Measurements from ENCODE around the gene TXNRD1.
"Not testable (repeated sequence)": the region's sequence is repeated elsewhere in the genome, so short reads cannot be mapped to it uniquely, and the experiment has no call there.

Gene TXNRD1

DNA sequence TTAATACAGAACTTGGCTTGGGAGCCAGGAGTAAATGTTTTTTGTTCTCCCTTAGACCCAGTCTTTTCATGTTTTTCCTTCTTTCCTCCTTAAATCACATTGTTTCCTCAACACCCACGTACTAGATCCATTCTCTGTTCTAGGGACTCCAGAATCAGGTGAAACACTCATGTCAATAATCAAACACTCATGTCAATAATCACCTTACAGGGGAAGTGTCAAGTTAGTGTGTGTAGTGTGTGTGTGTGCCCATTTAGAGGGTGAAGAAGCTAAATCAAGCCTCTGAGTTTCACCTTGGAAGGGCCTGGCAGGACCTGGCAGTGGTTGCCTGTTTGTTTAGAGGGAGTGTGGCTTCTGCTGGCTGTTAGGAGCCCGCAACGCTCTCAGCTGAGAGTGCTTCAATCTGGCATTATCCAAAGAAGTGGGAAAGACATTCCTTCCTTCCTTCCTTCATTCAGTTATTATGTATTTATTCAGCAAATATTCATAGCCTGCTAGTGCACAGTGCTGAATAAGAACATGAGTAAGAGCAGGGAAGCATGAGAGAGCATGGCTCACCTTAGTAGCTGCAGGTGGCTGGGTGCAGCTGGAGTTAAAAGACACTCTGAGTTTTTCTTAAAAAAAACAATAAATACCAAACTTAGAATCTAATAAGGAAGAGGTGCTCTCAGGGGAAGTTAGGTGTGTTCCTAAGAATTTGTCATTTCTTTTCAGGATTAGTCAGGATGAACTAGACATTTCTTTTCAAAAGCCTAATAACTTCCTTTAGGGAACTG is 70.3 kb downstream of the TXNRD1 start:
- no peak for DNase-seq

DNA sequence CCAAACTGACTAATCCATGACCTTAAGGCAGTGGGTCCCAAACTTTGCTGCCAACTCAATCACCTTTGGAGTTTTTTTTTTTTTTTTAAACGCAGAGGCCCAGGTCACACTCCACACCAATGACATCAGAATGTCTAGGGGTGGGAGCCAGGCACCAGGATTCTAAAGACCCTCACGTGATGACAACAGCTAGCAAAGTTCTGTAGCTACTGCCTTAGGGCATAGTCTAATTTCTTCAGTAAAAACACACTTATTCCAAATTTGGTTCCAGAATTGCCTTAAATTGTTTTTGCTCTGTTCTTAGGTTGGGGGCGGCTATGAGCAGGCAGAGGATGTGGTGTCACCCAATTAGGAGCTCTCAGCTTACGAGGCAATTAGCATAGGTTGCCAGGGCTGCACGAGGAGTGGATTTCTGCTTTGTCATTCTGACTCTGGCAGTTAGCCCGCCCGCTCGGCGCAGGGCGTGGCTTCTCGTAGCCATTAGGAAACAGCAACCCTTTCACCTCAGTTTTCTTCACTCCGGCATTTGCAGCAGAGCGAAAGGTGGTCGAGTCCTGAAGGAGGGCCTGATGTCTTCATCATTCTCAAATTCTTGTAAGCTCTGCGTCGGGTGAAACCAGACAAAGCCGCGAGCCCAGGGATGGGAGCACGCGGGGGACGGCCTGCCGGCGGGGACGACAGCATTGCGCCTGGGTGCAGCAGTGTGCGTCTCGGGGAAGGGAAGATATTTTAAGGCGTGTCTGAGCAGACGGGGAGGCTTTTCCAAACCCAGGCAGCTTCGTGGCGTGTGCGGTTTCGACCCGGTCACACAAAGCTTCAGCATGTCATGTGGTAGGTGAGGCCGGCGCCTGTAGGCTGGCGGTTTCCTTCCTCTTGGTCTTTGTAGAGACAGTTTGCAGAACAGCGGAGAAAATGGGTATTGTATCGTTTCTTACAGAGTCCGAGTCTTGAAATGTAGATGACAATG is 71.2 kb downstream of the TXNRD1 start:
- no peak for DNase-seq

DNA sequence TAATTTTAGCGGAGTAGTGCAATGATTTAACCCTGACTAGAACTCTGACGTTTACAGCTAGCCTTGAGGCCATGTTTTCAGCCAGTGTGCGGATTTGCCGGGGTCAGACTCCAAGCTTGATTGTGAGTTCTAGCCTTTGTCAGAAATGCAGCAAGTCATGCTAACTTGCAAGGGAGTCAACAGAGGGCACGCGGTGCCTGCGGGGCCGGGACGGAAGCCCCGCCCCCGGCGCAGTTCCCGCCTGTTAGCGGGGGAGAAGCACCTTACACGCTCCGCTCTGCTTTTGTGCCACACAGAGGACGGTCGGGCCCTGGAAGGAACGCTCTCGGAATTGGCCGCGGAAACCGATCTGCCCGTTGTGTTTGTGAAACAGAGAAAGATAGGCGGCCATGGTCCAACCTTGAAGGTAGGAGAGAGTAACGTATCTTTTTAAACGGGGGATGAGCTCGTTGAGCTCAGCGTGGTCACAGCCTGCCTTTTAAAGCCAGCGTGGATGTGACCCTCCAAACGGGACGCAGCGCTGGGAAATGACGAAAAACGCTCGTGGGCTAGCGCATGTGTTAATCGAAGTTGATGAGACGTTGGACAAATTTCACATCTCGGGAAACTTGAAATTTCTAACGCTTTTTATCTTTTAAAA is 73.2 kb downstream of the TXNRD1 start:
- DNase-seq, result peak; percentile 21

DNA sequence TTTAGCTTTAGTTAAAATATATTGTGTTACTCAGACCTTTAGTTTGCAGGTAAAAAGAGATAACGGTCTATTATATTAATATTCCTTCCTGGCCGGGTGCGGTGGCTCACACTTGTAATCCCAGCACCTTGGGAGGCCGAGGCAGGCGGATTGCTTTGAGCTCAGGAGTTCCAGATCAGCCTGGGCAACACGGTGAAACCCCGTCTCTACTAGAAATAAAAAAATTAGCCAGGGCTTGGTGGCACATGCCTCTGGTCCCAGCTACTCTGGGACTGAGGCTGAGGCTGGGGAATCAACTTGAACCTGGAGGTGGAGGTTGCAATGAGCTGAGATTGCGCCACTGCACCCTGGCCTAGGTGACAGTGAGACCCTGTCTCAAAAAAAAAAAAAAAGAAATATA is 74.7 kb downstream of the TXNRD1 start:
- DNase-seq, result no peak

DNA sequence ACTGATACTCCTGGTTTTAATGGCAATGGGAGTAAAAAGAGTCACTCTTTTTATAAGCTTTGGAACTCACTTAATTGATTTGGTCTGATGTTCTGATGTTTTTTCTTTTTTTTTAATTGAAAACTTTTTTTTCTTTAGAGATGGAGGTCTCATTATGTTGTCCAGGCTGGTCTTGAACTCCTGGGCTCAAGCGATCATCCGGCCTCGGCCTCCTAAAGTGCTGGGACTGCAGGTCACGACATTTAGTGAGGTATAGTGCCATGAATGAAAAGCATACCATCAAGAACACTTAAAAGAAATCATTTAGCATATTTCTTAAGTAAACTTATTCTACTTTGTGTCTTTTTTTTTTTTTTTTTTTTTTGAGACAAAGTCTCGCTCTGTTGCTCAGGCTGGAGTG is 75.3 kb downstream of the TXNRD1 start:
- DNase-seq, result no peak

DNA sequence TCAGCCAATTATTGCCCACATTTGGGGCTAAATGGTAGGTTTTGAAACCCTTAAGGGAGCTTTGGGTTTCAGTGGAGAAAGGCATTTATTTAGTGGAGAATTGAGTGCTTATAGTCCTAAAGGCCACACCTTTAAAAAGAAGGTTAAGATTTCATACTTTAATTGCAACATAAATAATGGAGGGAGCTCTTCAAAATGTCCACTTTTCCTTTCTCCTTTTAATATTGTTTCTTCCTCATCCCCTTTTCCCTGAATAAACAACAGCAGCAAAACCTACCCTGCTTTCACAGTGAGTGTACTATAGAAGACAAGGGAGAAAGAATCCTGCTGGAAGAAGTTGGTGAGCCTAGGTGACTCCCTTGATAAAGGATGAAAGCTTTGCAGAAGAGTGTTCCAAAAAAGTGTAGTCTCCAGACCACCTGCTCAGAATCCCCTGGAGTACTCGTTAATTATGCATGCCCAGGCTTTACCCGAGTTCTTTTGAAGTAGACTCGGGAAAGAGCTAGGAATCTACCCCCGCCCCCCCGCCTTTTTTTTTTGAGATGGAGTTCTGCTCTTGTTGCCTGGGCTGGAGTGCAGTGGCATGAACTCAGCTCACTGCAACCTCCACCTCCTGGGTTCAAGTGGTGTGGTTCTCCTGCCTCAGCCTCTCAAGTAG is 76.4 kb downstream of the TXNRD1 start:
- no peak for DNase-seq

DNA sequence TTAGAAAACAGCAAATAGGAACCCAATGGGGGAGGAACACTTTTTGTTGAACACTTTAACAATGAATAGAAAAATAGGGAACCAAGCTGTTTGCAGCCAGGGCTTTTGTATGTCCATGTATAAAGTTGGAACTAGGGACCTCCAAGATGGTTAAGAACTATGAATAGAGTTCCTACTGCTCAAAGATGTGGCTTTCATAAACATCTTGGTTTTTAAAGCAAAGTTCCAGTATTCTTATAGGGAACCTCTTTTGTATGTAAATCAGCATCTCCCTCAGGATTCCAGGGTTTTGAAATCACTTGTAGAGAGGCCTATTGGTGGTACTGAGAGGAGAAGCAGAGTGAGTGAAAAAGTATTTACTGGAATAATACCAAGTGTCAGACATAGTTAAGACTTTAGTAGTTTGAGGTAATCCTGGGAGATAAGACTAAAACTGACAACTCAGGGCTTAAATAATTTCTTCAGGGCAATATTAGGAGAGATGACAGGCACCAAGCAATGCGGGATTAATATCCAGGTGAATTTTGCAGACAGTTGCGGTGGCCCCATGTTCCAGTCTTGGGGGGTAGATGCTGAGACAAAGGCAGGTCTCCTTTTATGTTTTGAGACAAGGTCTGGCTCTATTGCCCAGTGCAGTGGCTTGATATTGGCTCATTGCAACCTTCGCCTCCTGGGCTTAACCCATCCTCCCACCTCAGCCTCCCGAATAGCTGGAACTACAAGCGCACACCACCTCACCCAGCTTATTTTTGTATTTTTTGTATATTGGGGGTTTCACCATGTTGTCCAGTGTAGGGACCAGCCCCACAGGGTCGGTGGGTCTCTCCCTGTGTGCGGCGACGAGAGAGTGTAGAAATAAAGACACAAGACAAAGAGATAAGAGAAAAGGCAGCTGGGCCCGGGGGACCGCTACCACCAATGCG is 77.6 kb downstream of the TXNRD1 start:
- DNase-seq, result no peak

DNA sequence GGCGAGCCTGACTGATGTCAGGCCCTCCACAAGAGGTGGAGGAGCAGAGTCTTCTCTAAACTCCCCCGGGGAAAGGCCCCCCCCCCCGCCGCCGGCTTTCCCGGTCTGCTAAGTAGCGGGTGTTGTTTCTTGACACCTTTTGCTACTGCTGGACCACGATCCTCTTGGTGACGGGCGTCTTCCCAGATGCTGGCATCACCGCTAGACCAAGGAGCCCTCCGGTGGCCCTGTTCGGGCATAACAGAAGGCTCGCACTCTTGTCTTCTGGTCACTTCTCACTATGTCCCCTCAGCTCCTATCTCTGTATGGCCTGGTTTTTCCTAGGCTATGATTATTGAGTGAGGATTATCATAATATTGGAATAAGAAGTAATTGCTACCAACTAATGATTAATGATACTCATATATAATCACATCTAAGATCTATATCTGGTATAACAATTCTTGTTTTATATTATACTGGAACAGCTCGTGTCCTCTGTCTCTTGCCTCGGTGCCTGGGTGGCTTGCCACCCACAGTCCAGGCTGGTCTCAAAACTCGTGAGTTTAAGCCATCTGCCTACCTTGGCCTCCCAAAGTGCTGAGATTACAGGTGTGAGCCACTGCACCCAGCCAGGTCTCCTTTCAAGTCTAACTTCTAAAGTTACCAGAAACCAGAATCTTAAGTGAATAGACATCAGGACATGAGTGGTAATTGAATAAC is 78.7 kb downstream of the TXNRD1 start:
- DNase-seq, result not testable (repeated sequence)

DNA sequence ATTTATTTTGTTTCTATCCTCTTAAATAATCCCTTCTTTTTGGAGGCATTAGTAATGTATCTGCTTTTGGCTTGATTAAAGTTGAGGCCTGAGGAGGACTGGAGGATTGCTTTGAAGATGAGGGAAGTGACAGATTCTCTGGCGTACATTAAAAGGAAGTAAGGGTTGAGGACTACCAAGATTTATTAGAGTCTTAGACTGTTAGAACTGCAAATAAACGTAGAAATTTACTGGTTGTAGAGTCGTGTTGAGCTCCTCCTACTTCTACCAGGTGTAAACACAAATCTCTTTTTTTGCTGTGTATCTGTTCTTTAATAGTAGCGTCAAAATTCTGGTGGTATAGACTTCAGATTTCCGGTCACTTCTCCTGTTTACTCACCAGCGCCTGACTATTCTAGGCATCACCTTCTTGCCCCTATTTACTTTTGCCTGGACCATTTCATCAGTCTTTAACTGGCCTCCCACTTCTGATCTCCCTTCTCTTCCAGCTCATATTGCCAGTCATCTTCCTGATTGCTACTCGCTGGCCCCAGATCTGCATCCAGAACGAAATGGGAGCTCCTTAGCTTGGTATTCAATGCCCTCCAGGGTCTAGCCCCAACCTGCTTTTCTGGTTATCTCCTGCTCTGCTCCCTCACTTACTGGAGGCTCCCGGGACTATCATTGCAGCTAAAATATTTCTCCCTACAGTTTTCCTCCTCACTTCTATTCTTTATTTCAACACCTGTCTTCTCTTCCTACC is 79.5 kb downstream of the TXNRD1 start:
- DNase-seq, result no peak

DNA sequence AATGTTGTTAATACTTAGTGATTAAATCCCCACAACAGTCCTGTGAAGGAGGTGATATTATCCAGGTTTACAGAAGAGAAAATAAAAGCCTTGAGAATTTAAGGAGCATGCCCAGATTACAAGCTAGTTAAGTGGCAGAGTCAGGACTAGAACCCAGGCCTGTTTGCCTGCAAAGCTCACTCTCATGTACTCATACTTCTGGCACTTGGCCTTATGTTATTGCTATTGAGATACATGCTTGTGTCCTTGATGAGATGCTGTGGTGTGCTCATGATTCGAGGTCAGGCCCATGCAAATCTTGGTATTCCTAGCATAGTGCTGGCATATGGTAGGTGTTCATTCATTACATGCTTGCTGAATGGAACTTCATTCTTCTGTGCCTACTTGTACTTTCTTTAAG is 80.4 kb downstream of the TXNRD1 start:
- DNase-seq, result no peak

DNA sequence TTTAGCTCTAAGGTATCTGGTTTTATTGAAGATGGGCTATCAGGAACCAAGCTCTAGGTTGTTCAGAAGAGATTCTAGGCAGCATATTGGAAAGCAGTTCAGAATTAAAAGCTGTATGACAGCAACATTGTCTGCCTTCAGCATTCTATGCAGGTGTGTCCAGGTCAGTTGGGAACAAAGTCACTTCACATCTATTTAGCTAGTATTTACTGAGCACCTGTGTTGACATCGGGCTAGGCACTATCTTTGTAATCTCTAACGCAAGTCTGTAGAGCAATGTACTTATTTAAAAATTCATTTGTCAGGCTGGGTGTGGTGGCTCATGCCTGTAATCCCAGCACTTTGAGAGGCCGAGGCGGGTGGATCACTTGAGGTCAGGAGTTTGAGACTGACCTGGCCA is 81.1 kb downstream of the TXNRD1 start:
- no peak for DNase-seq

DNA sequence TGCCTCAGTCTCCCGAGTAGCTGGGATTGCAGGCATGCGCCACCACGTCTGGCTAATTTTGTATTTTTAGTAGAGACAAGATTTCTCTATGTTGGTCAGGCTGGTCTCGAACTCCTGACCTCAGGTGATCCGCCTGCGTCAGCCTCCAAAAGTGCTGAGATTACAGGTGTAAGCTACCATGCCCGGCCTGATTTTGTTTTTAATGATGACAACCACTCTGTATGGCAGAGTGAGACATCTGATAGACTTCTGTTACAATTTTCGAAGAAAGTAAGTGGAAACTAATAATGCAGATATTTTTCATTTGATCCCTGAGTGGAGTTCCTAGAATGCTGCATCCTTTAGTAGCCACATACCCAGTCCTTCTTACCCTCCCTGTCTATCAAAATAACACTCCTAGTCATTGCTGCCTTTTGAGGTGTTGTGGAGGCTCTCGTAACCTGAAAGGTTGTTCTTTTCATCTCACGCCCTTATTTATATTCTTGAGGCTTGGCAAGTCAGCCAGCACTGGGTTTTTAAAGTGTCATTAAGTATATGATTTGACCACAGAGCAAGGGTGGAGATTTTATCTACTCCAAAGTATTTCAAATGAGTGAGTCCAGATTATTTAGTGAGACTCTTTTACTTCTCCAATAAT is 82.0 kb downstream of the TXNRD1 start:
- no peak for DNase-seq

DNA sequence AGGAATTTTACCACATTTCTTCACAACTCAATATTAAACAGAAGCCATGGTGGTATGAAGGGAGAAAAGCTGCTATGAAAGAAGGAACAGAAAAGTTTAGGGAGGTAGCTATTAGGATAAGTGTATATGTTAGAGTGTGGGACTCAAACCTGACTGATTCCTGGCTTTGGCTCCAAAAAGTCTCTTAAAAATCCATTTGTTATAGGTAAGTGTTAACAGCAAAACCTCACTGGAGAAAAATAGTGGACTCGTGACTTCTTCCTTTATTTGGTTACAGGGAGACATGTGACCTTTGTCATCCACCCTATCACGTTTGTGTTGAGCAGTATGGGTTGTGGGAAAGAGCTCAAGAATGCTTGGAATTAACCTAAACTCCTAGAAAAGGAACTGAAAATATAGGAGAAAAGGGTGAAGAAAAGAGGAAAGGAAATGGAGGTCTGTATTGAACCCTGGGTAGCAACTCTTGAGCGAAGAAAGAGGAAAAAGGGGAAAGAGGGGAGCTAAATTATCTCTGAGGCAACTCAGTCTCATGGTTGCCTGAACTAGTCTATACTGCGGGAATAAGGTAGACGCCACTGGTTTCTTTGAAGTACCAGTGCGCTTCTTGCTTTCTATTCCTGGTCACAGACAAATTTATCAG is 84.4 kb downstream of the TXNRD1 start:
- no peak for DNase-seq

DNA sequence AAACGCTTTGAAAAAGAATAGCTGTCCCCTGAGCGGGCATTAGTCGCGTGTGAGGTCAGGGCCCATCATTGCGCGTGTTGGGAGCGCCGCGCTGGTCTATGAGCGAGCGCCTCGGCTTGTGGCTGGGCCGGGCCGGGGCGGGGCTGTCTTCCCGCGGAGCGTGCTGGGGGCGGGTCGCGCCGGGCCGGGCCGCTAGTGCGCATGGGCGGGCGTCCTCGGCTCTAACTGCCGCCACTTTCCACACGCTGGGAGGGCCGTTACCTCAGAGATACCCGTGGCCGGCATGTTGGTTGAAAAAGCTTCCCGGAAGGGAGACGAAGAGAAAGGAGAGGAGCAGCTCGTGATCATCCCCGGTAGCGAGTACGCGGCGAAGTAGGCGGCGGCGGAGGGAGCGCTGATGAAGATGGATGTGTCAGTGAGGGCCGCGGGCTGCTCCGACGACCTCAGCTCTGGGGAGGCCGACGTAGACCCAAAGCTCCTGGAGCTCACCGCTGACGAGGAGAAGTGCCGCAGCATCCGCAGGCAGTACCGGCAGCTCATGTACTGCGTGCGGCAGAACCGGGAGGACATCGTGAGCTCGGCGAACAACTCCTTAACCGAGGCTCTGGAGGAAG is 88.1 kb downstream of the TXNRD1 start, which contains the start of gene EID3:
EID3 (plus strand) TSS at position 202 of the 614 bp plus-strand sequence; CDS start at position 398, 196 bp downstream.
- peak; percentile 21 for DNase-seq

DNA sequence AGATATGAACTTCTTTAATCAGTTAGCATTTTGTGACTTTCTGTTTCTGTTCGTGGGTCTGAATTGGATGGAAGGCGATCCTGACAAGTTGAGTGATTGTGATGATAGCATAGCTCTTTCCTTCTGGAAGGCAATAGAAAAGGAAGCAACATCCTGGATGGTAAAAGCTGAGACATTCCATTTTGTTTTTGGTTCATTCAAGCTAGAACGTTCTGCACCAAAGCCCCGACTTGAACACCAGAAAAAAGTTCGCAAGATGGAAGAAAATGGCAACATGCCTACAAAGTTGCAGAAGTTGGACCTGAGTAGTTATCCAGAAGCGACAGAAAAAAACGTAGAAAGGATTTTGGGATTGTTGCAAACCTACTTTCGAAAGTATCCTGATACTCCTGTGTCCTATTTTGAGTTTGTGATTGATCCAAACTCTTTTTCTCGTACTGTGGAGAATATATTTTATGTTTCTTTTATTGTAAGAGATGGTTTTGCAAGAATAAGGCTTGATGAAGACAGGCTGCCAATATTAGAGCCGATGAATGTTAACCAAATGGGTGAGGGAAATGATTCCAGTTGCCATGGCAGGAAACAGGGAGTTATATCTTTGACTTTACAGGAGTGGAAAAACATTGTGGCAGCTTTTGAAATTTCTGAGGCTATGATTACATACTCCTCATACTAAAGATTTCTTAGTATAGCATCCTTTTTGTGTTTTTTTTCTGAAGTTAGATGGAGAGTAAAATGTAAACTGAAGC is 88.9 kb downstream of the TXNRD1 start:
- no peak for DNase-seq

DNA sequence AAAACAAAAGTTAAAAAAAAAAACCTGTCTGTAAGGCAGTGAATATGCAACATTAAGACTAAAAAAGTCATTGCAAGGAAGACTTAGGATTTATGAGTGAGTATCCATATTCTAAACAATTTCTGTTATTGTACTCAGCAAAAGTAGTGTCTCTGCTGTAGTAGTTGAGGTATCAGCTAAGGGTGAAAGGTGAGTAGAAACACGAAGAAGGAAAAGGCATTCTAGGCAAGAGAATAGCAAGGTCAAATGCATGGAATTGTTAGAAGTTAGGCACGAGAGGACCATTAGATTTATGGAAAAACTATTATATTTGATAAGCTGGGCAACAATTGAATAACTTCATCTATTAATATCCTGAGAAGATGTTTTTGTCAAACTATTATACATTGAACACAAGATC is 89.8 kb downstream of the TXNRD1 start:
- no peak for DNase-seq

DNA sequence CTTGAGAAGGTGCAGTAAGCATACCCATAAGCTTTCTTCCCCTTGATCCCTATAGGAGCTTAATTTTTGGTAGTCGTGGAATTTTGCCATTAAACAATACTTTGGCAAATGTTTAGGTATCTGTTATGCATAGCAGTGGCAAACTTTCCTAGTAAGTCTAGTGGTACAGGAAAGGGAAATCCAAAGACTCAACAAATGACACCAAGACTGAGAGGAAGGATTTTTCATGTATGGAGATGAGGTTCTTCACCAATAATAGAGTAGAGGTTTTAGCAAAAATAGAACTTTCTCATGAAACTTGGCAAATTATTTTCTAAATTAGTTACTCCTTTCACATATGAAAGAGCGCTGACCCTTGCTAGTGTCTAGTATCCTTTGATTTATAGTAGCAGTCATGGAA is 90.8 kb downstream of the TXNRD1 start:
- DNase-seq, result no peak
